GM19372 (cell line): ENCODE measurements around the gene CCR8.
"Not testable (repeated sequence)": the region's sequence is repeated elsewhere in the genome, so short reads cannot be mapped to it uniquely, and the experiment has no call there.

Experiments used
- ATAC-seq: cut with Tn5 transposase; IDR thresholded peaks from one replicate; pipeline ENCODE4 v1.9.1; 2021; ENCODE audit warnings: mild to moderate bottlenecking, low read depth, moderate library complexity; ENCODE audit not compliant: unreplicated experiment

CCR8 gene

DNA sequence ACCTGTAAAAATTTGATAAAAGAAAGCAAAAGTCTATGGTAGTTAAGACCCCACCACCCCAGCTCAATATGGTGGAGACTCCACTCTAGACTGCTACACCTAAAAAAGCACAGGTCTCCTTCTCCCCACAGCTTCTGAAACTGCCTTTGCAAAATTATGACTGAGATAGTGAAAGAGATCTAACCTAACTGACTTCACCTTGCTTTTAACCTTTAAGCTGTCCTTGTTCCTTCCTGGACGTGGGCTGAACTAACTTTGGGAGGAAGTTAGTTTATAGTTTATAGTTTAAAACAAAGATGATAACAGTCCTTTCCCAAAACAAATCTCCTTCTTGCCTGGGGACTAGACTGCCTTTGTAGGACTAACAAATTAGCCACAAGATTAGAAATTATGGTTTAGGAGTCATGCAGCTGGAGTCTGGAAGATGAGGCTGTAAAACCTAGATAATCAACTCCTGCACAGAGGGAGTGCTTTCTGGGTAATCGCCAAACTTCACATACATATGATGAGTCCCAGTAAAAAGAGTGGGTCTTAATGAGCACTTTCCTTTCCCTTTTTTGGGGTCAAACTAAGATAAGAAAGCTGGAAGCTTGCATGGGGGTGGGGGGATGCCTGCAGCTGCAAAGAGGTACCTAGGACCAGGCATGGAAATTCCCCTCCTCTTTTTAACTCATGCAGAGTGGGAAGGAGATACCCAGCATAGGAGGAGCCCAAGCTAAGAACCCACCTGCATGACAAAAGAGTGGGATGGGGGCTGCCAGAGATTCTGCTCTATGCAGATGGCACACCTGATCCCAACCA lies 17.5 kb downstream of the CCR8 start:
- peak; percentile 95 for ATAC-seq

GRCh38 chr3:39347586-39347876 lies 18.0 kb downstream of the CCR8 start:
- no peak for ATAC-seq

DNA sequence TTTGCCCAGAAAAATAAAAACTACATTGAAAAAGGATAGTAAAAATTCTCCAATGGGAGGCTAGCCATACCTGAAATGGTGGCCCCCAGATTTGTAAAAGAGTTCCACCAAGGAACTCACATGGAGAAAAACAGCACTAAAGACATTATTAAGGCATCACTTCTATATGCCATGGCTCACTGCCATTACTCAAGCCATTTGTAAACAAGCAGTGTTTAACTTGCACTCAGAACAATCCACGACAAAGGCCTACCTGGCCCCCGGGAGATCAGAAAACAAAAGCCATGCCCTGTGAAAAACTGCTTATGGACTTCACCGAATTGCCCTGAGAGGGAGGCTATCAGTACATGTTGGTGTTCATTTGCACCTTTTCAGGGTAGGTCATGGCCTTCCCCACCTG lies 19.6 kb downstream of the CCR8 start:
- ATAC-seq = no peak

GRCh38 chr3:39350714-39351113 lies 21.2 kb downstream of the CCR8 start:
- no peak for ATAC-seq

DNA sequence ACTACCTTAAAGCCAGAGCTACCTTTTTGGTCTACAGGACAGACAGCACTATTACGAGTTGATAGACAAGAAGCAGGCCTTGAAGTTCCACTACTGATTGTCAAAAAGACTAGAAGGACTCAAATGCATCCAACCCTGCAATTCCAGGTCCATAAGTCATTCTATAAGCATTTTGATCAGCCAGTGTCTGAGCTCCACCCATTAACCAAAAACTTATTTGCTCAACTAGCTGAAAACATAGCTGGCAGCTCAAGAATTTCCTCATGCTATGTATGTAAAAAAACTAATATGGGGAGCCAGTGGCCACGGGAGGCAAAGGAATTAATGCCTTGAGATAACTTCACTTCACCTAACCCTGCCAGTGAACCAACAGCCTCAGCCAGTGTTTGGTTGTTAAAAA lies 21.6 kb downstream of the CCR8 start:
- ATAC-seq = not testable (repeated sequence)

DNA sequence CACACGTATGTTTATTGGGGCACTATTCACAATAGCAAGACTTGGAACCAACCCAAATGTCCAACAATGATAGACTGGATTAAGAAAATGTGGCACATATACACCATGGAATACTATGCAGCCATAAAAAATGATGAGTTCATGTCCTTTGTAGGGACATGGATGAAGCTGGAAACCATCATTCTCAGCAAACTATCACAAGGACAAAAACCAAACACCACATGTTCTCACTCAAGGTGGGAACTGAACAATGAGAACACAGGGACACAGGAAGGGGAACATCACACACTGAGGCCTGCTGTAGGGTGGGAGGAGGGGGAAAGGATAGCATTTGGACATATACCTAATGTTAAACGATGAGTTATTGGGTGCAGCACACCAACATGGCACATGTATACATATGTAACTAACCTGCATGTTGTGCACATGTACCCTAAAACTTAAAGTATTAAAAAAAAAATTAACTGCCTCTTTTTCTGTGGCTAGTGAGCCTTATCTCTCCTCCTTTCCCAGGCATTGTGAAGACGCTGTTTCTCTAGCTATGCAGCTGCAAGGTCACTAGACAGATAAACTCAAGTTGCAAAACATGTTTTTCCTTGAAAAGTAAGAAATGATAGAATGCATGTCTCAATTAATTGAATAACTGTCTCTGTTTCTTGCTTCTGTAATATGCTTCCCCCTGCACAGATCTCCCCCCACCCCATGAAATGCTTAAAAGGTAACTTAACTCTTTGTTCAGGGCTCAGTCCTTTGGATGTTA lies 23.8 kb downstream of the CCR8 start:
- not testable (repeated sequence) for ATAC-seq

DNA sequence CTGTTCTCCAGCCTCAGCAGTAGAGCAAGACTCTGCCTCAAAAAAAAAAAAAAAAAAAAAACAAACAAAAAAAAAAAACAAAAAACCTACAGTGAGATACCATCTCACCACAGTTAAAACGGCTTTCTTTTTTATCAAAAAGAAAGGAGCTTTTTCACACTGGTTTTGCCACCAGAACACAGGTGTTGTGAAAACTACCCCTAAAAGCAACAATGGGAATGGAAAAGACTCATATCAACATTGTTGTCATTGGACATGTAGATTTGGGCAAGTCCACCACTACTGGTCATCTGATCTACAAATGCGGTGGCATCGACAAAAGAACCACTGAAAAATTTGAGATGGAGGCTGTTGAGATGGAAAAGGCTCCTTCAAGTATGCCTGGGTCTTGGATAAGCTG lies 28.8 kb downstream of the CCR8 start:
- ATAC-seq = no peak

- ATAC-seq = no peak
Measured at GRCh38 chr3:39361252-39361927, 31.9 kb downstream of the CCR8 start.

GRCh38 chr3:39362192-39362591 lies 32.7 kb downstream of the CCR8 start:
- ATAC-seq = no peak

- no peak for ATAC-seq
Measured at GRCh38 chr3:39362812-39363211, 33.3 kb downstream of the CCR8 start.

DNA sequence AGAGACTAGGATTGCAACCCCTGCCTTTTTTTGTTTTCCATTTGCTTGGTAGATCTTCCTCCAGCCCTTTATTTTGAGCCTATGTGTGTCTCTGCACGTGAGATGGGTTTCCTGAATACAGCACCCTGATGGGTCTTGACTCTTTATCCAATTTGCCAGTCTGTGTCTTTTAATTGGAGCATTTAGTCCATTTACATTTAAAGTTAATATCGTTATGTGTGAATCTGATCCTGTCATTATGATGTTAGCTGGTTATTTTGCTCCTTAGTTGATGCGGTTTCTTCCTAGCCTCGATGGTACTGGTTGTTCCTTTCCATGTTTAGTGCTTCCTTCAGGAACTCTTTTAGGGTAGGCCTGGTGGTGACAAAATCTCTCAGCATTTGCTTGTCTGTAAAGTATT lies 40.9 kb downstream of the CCR8 start:
- not testable (repeated sequence) for ATAC-seq

DNA sequence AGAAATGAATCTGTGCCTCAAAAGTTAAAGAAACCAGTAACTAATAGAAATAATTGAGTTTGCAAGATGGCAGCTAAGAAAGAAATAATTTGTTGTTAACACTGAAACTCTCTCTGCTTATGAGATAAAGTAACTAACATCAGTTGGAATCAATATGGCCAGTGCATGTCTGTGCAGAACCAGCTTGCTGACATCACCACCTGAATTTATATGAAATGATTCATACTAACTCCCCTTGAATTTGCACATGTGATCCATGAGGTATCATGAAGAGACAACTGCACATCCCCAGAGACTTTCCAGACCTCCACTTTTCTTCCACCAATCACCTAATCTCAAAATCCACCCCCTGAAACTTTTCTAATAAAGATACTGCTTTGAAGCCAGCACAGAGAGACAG lies 43.3 kb downstream of the CCR8 start:
- ATAC-seq = no peak

DNA sequence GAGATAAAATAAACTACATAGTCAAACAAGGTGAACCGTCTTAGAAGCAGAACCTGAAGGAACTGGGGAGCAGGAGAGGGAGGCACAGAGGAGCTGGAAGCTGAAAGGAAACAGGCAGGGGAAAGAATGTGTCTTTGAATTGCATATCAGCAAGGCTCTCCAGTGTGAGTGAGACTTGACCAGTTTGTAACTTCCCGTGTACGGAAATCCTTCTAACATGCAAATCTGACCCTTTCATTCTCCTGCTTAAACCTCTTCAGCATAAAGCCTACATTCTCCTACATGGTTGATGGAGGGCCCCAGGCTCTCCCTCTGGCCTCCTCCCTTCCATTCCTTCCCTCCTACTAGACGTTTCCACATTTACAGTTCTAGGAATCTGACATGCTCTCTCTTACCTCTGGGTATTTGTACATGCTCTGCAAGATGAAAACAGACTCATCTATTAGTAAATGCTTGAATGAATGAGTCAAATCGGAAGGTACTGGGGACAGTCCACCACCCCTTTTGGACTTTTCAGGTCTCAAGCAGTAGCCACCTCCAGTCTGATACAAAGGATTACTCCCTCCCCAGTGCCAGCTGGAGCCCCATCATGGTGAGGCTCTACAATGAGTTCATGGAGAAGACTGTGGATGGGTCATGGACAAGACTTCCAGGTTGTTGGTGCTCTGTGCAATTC lies 47.6 kb downstream of the CCR8 start:
- ATAC-seq = no peak

GRCh38 chr3:39378088-39378487 lies 48.6 kb downstream of the CCR8 start:
- ATAC-seq = peak; percentile 85

DNA sequence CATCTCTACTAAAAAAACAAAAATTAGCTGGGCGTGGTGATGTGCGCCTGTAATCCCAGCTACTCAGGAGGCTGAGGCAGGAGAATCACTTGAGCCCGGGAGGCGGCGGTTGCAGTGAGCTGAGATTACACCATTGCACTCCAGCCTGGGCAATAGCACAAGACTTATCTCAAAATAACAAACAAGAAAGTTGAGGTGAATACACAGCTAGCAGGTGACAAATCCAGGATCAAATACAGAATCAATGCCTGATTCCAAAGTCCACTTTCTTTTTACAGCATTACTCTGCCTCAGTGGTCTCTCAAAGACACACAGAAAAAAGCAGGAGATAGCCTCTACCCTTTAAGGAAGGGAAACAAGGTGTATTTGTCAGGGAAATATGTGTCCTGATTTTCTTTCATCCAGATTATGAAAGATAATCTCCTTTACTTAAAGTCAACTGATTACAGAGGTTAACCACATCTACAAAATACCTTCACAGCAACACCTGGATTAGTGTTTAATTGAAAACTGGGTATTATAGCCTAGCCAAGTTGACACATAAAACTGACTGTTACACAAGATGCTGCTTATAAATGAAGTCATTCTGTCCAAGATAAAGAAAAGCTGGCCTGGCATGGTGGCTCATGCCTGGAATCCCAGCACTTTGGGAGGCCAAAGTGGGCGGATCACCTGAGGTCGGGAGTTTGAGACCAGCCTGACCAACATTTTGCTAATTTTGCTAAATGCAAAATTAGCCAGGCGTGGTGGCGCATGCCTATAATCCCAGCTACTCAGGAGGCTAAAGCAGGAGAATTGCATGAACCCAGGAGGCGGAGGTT lies 49.7 kb downstream of the CCR8 start:
- no peak for ATAC-seq

GRCh38 chr3:39379778-39380155 lies 50.3 kb downstream of the CCR8 start:
- ATAC-seq = no peak

- ATAC-seq = no peak
Measured at GRCh38 chr3:39381432-39381831, 51.9 kb downstream of the CCR8 start.
